Body of pancreas (tissue), 4 donors: ENCODE data around the gene LAD1.

Experiments
- CTCF ChIP-seq, 7 experiments: fragments of 450-650 bp in 4 of 7; fragments of 200-600 bp in 3 of 7; sonication (generic) in 3 of 7; IDR thresholded peaks; one replicate each; pipeline ENCODE4 v1.5.1; 2016 to 2019; ENCODE audit warnings: antibody characterized with exemption in 7 of 7
- POLR2A ChIP-seq, 3 donors: fragments of 450-650 bp; IDR thresholded peaks; one replicate each; pipeline ENCODE4 v1.6.1; 2016; ENCODE audit warnings: antibody characterized with exemption in 3 of 3, mild to moderate bottlenecking in 2 of 3

- TF ChIP-seq CTCF (IDR thresholded peaks at IDR 0.05) (no peak), POLR2A (IDR thresholded peaks at IDR 0.05) (no peak)
Measured at GRCh38 chr1:201351617-201352016, 47.5 kb downstream of the LAD1 start.
